ENCODE measurements around the gene TRMU.
"Not testable (repeated sequence)": the region's sequence is repeated elsewhere in the genome, so short reads cannot be mapped to it uniquely, and the experiment has no call there.

The TRMU gene

GRCh38 chr22:46390652-46391301 is 55.3 kb downstream of the TRMU start:
- no peak for DNase-seq

- DNase-seq = no peak
Measured at GRCh38 chr22:46391486-46392136, 56.1 kb downstream of the TRMU start.

GRCh38 chr22:46392137-46392844 is 56.8 kb downstream of the TRMU start:
- no peak for DNase-seq

- no peak for DNase-seq
Measured at GRCh38 chr22:46393873-46394272, 58.4 kb downstream of the TRMU start.

- no peak for DNase-seq
Measured at GRCh38 chr22:46394622-46395021, 59.1 kb downstream of the TRMU start.

- no peak for DNase-seq
Measured at GRCh38 chr22:46395145-46395544, 59.6 kb downstream of the TRMU start.

- not testable (repeated sequence) for DNase-seq
Measured at GRCh38 chr22:46397049-46397448, 61.5 kb downstream of the TRMU start.

GRCh38 chr22:46397514-46397913 is 62.0 kb downstream of the TRMU start:
- no peak for DNase-seq

- DNase-seq = no peak
Measured at GRCh38 chr22:46397951-46398350, 62.4 kb downstream of the TRMU start.

GRCh38 chr22:46399251-46400024 is 63.9 kb downstream of the TRMU start:
- no peak for DNase-seq

- no peak for DNase-seq
Measured at GRCh38 chr22:46401370-46401769, 65.9 kb downstream of the TRMU start.

GRCh38 chr22:46402505-46402904 is 67.0 kb downstream of the TRMU start:
- no peak for DNase-seq

GRCh38 chr22:46403880-46404279 is 68.4 kb downstream of the TRMU start:
- DNase-seq = not testable (repeated sequence)

GRCh38 chr22:46405901-46406300 is 70.4 kb downstream of the TRMU start:
- no peak for DNase-seq

GRCh38 chr22:46406349-46406748 is 70.8 kb downstream of the TRMU start:
- DNase-seq = no peak

GRCh38 chr22:46406791-46407190 is 71.3 kb downstream of the TRMU start:
- DNase-seq = no peak
